Measurements from ENCODE around the gene JPH2.

JPH2 gene

DNA sequence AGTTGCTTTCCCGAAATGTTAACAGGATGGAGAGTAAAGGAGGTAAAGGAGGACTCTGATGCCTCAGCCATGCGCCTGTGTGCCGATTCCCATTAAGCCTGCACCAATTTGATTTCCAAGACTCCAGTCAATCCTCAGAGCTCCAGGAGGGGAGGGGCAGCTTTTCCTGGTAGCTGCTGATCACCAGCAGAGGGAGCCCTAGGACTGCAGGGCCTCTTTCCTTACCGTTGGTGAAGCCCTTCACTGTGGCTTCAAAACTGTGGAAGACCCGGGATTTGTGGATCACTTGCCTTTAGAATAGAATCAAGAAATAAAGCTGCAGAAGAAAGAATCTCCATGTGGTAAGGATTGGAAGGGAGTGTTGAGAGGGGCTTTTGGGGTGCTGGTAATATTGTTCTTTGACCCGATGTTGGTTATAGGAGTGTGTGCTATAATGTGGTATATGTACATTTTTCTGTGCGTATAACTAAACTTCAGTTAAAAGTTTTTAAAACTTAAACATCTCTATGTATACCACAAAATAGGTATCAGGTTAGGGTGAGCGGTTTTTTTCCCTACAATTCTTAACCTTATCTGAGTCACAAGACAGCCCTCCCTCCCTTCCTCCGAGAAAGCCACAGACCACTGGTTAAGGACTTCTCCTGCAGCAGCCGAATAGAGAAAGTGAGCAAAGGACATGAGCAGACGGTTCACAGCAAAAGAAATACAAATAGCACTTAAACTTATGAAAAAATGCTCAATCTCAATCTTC lies 30.5 kb upstream of the JPH2 start:
- Histone ChIP-seq H3K79me2 (ENCODE audit: insufficient read depth, low read length) (no peaks in the 10 kb centered on the region), H3K36me3 (ENCODE audit: insufficient read depth, low read length) (no peaks in the 10 kb centered on the region), H4K20me1 (ENCODE audit: insufficient read depth, low read length) (no peaks in the 10 kb centered on the region), H3K4me1 (ENCODE audit: insufficient read depth, low read length) (peaks cover 40% of the 10 kb centered on the region), H3K4me2 (ENCODE audit: insufficient read depth, low read length) (peak overlapping the region; percentile 69), H3K27me3 (ENCODE audit: insufficient read depth, low read length, poor library complexity) (no peaks in the 10 kb centered on the region), H3K9me3 (ENCODE audit: insufficient read depth, low read length, severe bottlenecking) (no peaks in the 10 kb centered on the region), H3K4me3 (ENCODE audit: low read depth in 1 of 2, low read length in 2 of 2) (peak overlapping the region in 1 of 2 experiments; percentile 48; a peak in 2 of 4 replicates), H2AFZ (ENCODE audit: low read depth, low read length) (peak overlapping the region; percentile 52), H3K27ac (ENCODE audit: low read length) (peak overlapping the region; percentile 70), H3K9ac (ENCODE audit: low read depth, low read length) (peak overlapping the region; percentile 38)
- TF ChIP-seq EZH2 (IDR thresholded peaks at IDR 0.05; ENCODE audit: borderline replicate concordance, low read depth, low read length, severe bottlenecking), result no peak
- TF ChIP-seq, protein P1, sequence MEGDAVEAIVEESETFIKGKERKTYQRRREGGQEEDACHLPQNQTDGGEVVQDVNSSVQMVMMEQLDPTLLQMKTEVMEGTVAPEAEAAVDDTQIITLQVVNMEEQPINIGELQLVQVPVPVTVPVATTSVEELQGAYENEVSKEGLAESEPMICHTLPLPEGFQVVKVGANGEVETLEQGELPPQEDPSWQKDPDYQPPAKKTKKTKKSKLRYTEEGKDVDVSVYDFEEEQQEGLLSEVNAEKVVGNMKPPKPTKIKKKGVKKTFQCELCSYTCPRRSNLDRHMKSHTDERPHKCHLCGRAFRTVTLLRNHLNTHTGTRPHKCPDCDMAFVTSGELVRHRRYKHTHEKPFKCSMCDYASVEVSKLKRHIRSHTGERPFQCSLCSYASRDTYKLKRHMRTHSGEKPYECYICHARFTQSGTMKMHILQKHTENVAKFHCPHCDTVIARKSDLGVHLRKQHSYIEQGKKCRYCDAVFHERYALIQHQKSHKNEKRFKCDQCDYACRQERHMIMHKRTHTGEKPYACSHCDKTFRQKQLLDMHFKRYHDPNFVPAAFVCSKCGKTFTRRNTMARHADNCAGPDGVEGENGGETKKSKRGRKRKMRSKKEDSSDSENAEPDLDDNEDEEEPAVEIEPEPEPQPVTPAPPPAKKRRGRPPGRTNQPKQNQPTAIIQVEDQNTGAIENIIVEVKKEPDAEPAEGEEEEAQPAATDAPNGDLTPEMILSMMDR (IDR thresholded peaks at IDR 0.05; ENCODE audit: borderline replicate concordance, extremely low read depth, low read length, poor library complexity, severe bottlenecking), result peak; percentile 100
- ATAC-seq (ENCODE audit: insufficient read depth, low read depth), result peak; percentile 74
- DNase-seq, result peak; percentile 77

DNA sequence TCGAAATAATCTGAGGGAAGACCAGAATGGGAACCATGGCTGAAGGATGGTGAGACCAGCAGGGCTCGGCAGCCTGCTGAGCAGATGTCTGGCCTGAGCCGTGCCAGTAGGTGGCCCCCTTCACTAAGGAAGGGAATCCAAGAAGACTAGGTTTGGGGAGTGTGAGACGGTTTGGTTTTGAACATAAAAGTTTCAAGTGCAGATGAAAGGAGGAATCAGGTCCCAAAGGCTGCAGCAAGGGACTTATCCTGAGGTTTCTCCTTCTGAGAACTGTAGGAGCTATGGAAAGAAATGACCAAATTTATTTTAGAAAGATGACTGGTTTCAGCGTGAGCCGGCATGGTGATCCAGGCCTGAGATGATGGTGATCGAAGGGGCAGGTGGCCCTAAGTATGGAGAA lies 28.1 kb upstream of the JPH2 start:
- peaks cover 4% of the 10 kb centered on the region for H4K20me1 ChIP-seq (ENCODE audit: insufficient read depth, low read length)
- no peak overlapping the region for H3K9ac ChIP-seq (ENCODE audit: low read depth, low read length)
- H3K4me3 ChIP-seq (ENCODE audit: low read depth in 1 of 2, low read length in 2 of 2), result no peak overlapping the region
- H3K9me3 ChIP-seq (ENCODE audit: insufficient read depth, low read length, severe bottlenecking), result no peaks in the 10 kb centered on the region
- H3K4me1 ChIP-seq (ENCODE audit: insufficient read depth, low read length), result peaks cover 50% of the 10 kb centered on the region
- H2AFZ ChIP-seq (ENCODE audit: low read depth, low read length), result no peak overlapping the region
- no peak overlapping the region for H3K27ac ChIP-seq (ENCODE audit: low read length)
- no peaks in the 10 kb centered on the region; the same call in 1 of the 2 replicates for H3K36me3 ChIP-seq (ENCODE audit: insufficient read depth, low read length)
- peak; percentile 39 for ATAC-seq (ENCODE audit: insufficient read depth, low read depth)
- peak; percentile 79 for DNase-seq
- no peaks in the 10 kb centered on the region for H3K27me3 ChIP-seq (ENCODE audit: insufficient read depth, low read length, poor library complexity)
- H3K79me2 ChIP-seq (ENCODE audit: insufficient read depth, low read length), result peaks cover 8% of the 10 kb centered on the region
- no peak overlapping the region for H3K4me2 ChIP-seq (ENCODE audit: insufficient read depth, low read length)
- no peak for TF ChIP-seq EZH2 (IDR thresholded peaks at IDR 0.05; ENCODE audit: borderline replicate concordance, low read depth, low read length, severe bottlenecking)
- TF ChIP-seq, protein P1 (IDR thresholded peaks at IDR 0.05; ENCODE audit: borderline replicate concordance, extremely low read depth, low read length, poor library complexity, severe bottlenecking), result peak; percentile 95

DNA sequence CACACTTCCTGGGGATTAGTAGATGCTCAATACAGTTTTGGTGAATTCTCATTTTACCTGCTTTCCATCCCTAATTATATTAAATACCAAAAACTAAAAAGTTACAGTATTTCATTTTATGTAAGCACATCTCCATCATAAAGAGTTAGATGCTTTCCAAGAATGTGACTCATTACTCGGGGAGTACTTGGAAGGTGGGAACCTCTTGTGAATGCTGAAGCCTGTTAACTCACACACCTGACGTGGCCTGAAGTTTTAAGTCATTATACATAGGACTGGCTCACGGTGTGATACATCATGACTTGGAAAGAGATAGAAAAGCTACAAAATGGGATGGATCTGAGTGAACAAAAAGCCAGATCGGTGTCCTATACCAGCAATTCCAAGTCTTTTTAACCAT lies 25.8 kb upstream of the JPH2 start:
- no peak overlapping the region for H3K4me3 ChIP-seq (ENCODE audit: low read depth in 1 of 2, low read length in 2 of 2)
- H3K9me3 ChIP-seq (ENCODE audit: insufficient read depth, low read length, severe bottlenecking), result no peaks in the 10 kb centered on the region
- peaks cover 46% of the 10 kb centered on the region for H3K4me1 ChIP-seq (ENCODE audit: insufficient read depth, low read length)
- peaks cover 31% of the 10 kb centered on the region for H3K79me2 ChIP-seq (ENCODE audit: insufficient read depth, low read length)
- H3K36me3 ChIP-seq (ENCODE audit: insufficient read depth, low read length), result no peaks in the 10 kb centered on the region; the same call in 1 of the 2 replicates
- H2AFZ ChIP-seq (ENCODE audit: low read depth, low read length), result no peak overlapping the region
- no peak overlapping the region for H3K4me2 ChIP-seq (ENCODE audit: insufficient read depth, low read length)
- peaks cover 26% of the 10 kb centered on the region for H4K20me1 ChIP-seq (ENCODE audit: insufficient read depth, low read length)
- H3K27ac ChIP-seq (ENCODE audit: low read length), result no peak overlapping the region
- H3K27me3 ChIP-seq (ENCODE audit: insufficient read depth, low read length, poor library complexity), result no peaks in the 10 kb centered on the region
- no peak for DNase-seq
- no peak for ATAC-seq (ENCODE audit: insufficient read depth, low read depth)
- no peak overlapping the region for H3K9ac ChIP-seq (ENCODE audit: low read depth, low read length)
- TF ChIP-seq, protein P1 (IDR thresholded peaks at IDR 0.05; ENCODE audit: borderline replicate concordance, extremely low read depth, low read length, poor library complexity, severe bottlenecking), result no peak
- TF ChIP-seq EZH2 (IDR thresholded peaks at IDR 0.05; ENCODE audit: borderline replicate concordance, low read depth, low read length, severe bottlenecking), result no peak
